ENCODE data around the gene AKNAD1.

Gene AKNAD1

GRCh38 chr1:108886292-108886691 lies 29.4 kb upstream of the AKNAD1 start:
- Histone ChIP-seq H3K27me3 (ENCODE audit: control insufficient read depth in 1 of 2, insufficient read depth in 2 of 2, low read length in 2 of 2) (no peaks in the 10 kb centered on the region), H3K27ac (ENCODE audit: low read length) (no peak overlapping the region), H3K9ac (ENCODE audit: low read length in 2 of 2) (no peak overlapping the region), H3K4me3 (ENCODE audit: low read length in 2 of 2) (no peak overlapping the region), H3K4me1 (ENCODE audit: control insufficient read depth, insufficient read depth, low read length) (peaks cover 2% of the 10 kb centered on the region), H3K36me3 (ENCODE audit: control insufficient read depth in 2 of 2, insufficient read depth in 2 of 2, low read length in 2 of 2) (peaks cover 0 to 2% of the 10 kb centered on the region in 2 donors), H3K9me3 (ENCODE audit: control insufficient read depth in 2 of 2, low read length in 2 of 2) (no peaks in the 10 kb centered on the region)

- no peaks in the 10 kb centered on the region for H3K27me3 ChIP-seq (ENCODE audit: control insufficient read depth in 1 of 2, insufficient read depth in 2 of 2, low read length in 2 of 2)
- no peak overlapping the region for H3K4me3 ChIP-seq (ENCODE audit: low read length in 2 of 2)
- H3K36me3 ChIP-seq (ENCODE audit: control insufficient read depth in 2 of 2, insufficient read depth in 2 of 2, low read length in 2 of 2): peaks cover 0 to 2% of the 10 kb centered on the region in 2 donors
- H3K9me3 ChIP-seq (ENCODE audit: control insufficient read depth in 2 of 2, low read length in 2 of 2): no peaks in the 10 kb centered on the region
- H3K9ac ChIP-seq (ENCODE audit: low read length in 2 of 2): no peak overlapping the region
- no peak overlapping the region for H3K27ac ChIP-seq (ENCODE audit: low read length)
- peaks cover 2% of the 10 kb centered on the region for H3K4me1 ChIP-seq (ENCODE audit: control insufficient read depth, insufficient read depth, low read length)
These were observed 28.1 kb upstream of the AKNAD1 start for GRCh38 chr1:108884968-108885367.

GRCh38 chr1:108882837-108883236 lies 25.9 kb upstream of the AKNAD1 start:
- no peaks in the 10 kb centered on the region for H3K9me3 ChIP-seq (ENCODE audit: control insufficient read depth in 2 of 2, low read length in 2 of 2)
- H3K4me3 ChIP-seq (ENCODE audit: low read length in 2 of 2): no peak overlapping the region
- H3K9ac ChIP-seq (ENCODE audit: low read length in 2 of 2): no peak overlapping the region
- H3K36me3 ChIP-seq (ENCODE audit: control insufficient read depth in 2 of 2, insufficient read depth in 2 of 2, low read length in 2 of 2): peaks cover 0 to 2% of the 10 kb centered on the region in 2 donors
- H3K27me3 ChIP-seq (ENCODE audit: control insufficient read depth in 1 of 2, insufficient read depth in 2 of 2, low read length in 2 of 2): no peaks in the 10 kb centered on the region
- no peak overlapping the region for H3K27ac ChIP-seq (ENCODE audit: low read length)
- no peaks in the 10 kb centered on the region for H3K4me1 ChIP-seq (ENCODE audit: control insufficient read depth, insufficient read depth, low read length)

- H3K27me3 ChIP-seq (ENCODE audit: control insufficient read depth in 1 of 2, insufficient read depth in 2 of 2, low read length in 2 of 2): no peaks in the 10 kb centered on the region
These were observed 24.5 kb upstream of the AKNAD1 start for GRCh38 chr1:108881369-108881768.

GRCh38 chr1:108880850-108881249 lies 24.0 kb upstream of the AKNAD1 start:
- no peaks in the 10 kb centered on the region for H3K4me1 ChIP-seq (ENCODE audit: control insufficient read depth, insufficient read depth, low read length)
- H3K36me3 ChIP-seq (ENCODE audit: control insufficient read depth in 2 of 2, insufficient read depth in 2 of 2, low read length in 2 of 2): no peaks in the 10 kb centered on the region
- no peaks in the 10 kb centered on the region for H3K27me3 ChIP-seq (ENCODE audit: control insufficient read depth in 1 of 2, insufficient read depth in 2 of 2, low read length in 2 of 2)
- H3K27ac ChIP-seq (ENCODE audit: low read length): no peak overlapping the region
- no peaks in the 10 kb centered on the region for H3K9me3 ChIP-seq (ENCODE audit: control insufficient read depth in 2 of 2, low read length in 2 of 2)
- H3K9ac ChIP-seq (ENCODE audit: low read length in 2 of 2): no peak overlapping the region
- H3K4me3 ChIP-seq (ENCODE audit: low read length in 2 of 2): no peak overlapping the region

More at GRCh38 chr1:108881369-108881768, 24.5 kb upstream of the AKNAD1 start:
- no peak overlapping the region for H3K4me3 ChIP-seq (ENCODE audit: low read length in 2 of 2)
- H3K36me3 ChIP-seq (ENCODE audit: control insufficient read depth in 2 of 2, insufficient read depth in 2 of 2, low read length in 2 of 2): no peaks in the 10 kb centered on the region
- H3K9me3 ChIP-seq (ENCODE audit: control insufficient read depth in 2 of 2, low read length in 2 of 2): no peaks in the 10 kb centered on the region
- no peak overlapping the region for H3K27ac ChIP-seq (ENCODE audit: low read length)
- no peak overlapping the region for H3K9ac ChIP-seq (ENCODE audit: low read length in 2 of 2)
- H3K4me1 ChIP-seq (ENCODE audit: control insufficient read depth, insufficient read depth, low read length): no peaks in the 10 kb centered on the region

- Histone ChIP-seq H3K27ac (ENCODE audit: low read length) (no peak overlapping the region), H3K9me3 (ENCODE audit: control insufficient read depth in 2 of 2, low read length in 2 of 2) (no peaks in the 10 kb centered on the region), H3K9ac (ENCODE audit: low read length in 2 of 2) (peak overlapping the region in 1 of 2 donors; percentile 7), H3K4me3 (ENCODE audit: low read length in 2 of 2) (peak overlapping the region; percentile 26 to 59), H3K27me3 (ENCODE audit: control insufficient read depth in 1 of 2, insufficient read depth in 2 of 2, low read length in 2 of 2) (no peaks in the 10 kb centered on the region), H3K4me1 (ENCODE audit: control insufficient read depth, insufficient read depth, low read length) (no peaks in the 10 kb centered on the region), H3K36me3 (ENCODE audit: control insufficient read depth in 2 of 2, insufficient read depth in 2 of 2, low read length in 2 of 2) (no peaks in the 10 kb centered on the region)
These were observed 21.8 kb upstream of the AKNAD1 start for GRCh38 chr1:108878678-108879077.

- Histone ChIP-seq H3K36me3 (ENCODE audit: control insufficient read depth in 2 of 2, insufficient read depth in 2 of 2, low read length in 2 of 2) (no peaks in the 10 kb centered on the region), H3K9ac (ENCODE audit: low read length in 2 of 2) (peak overlapping the region; percentile 76 to 84), H3K27ac (ENCODE audit: low read length) (peak overlapping the region; percentile 55)
These were observed 21.2 kb upstream of the AKNAD1 start for GRCh38 chr1:108878160-108878469.

GRCh38 chr1:108877348-108878159 lies 20.7 kb upstream of the AKNAD1 start:
- Histone ChIP-seq H3K4me3 (ENCODE audit: low read length in 2 of 2) (peak overlapping the region; percentile 82 to 88), H3K27ac (ENCODE audit: low read length) (peak overlapping the region; percentile 55), H3K9ac (ENCODE audit: low read length in 2 of 2) (peak overlapping the region; percentile 76 to 84), H3K27me3 (ENCODE audit: control insufficient read depth in 1 of 2, insufficient read depth in 2 of 2, low read length in 2 of 2) (no peaks in the 10 kb centered on the region), H3K4me1 (ENCODE audit: control insufficient read depth, insufficient read depth, low read length) (no peaks in the 10 kb centered on the region), H3K9me3 (ENCODE audit: control insufficient read depth in 2 of 2, low read length in 2 of 2) (no peaks in the 10 kb centered on the region), H3K36me3 (ENCODE audit: control insufficient read depth in 2 of 2, insufficient read depth in 2 of 2, low read length in 2 of 2) (no peaks in the 10 kb centered on the region)

More at GRCh38 chr1:108878160-108878469, 21.2 kb upstream of the AKNAD1 start:
- Histone ChIP-seq H3K4me3 (ENCODE audit: low read length in 2 of 2) (peak overlapping the region; percentile 82 to 88), H3K9me3 (ENCODE audit: control insufficient read depth in 2 of 2, low read length in 2 of 2) (no peaks in the 10 kb centered on the region), H3K4me1 (ENCODE audit: control insufficient read depth, insufficient read depth, low read length) (no peaks in the 10 kb centered on the region), H3K27me3 (ENCODE audit: control insufficient read depth in 1 of 2, insufficient read depth in 2 of 2, low read length in 2 of 2) (no peaks in the 10 kb centered on the region)

GRCh38 chr1:108871050-108871724 lies 14.3 kb upstream of the AKNAD1 start:
- no peaks in the 10 kb centered on the region for H3K27me3 ChIP-seq (ENCODE audit: control insufficient read depth in 1 of 2, insufficient read depth in 2 of 2, low read length in 2 of 2)
- H3K4me3 ChIP-seq (ENCODE audit: low read length in 2 of 2): no peak overlapping the region
- no peaks in the 10 kb centered on the region for H3K4me1 ChIP-seq (ENCODE audit: control insufficient read depth, insufficient read depth, low read length)
- H3K27ac ChIP-seq (ENCODE audit: low read length): no peak overlapping the region
- no peaks in the 10 kb centered on the region for H3K36me3 ChIP-seq (ENCODE audit: control insufficient read depth in 2 of 2, insufficient read depth in 2 of 2, low read length in 2 of 2)
- H3K9ac ChIP-seq (ENCODE audit: low read length in 2 of 2): no peak overlapping the region
- no peaks in the 10 kb centered on the region for H3K9me3 ChIP-seq (ENCODE audit: control insufficient read depth in 2 of 2, low read length in 2 of 2)

GRCh38 chr1:108865316-108865910 lies 8.5 kb upstream of the AKNAD1 start:
- H3K36me3 ChIP-seq (ENCODE audit: control insufficient read depth in 2 of 2, insufficient read depth in 2 of 2, low read length in 2 of 2): no peaks in the 10 kb centered on the region
- no peaks in the 10 kb centered on the region for H3K27me3 ChIP-seq (ENCODE audit: control insufficient read depth in 1 of 2, insufficient read depth in 2 of 2, low read length in 2 of 2)
- H3K9me3 ChIP-seq (ENCODE audit: control insufficient read depth in 2 of 2, low read length in 2 of 2): no peaks in the 10 kb centered on the region
- H3K4me3 ChIP-seq (ENCODE audit: low read length in 2 of 2): no peak overlapping the region
- H3K4me1 ChIP-seq (ENCODE audit: control insufficient read depth, insufficient read depth, low read length): no peaks in the 10 kb centered on the region
- H3K27ac ChIP-seq (ENCODE audit: low read length): no peak overlapping the region
- no peak overlapping the region for H3K9ac ChIP-seq (ENCODE audit: low read length in 2 of 2)

All from stomach smooth muscle (tissue), 2 donors.